Right renal cortex interstitium (tissue), 3 donors: ENCODE data around the gene LRRC4B. TPM values are rescaled to one million over a fixed set of nuclear protein-coding genes. Genes with fewer than 3 reads are reported as not detected.
"Not testable (repeated sequence)": the region's sequence is repeated elsewhere in the genome, so short reads cannot be mapped to it uniquely, and the experiment has no call there.

Source experiments
- DNase-seq, 3 donors: peaks; one replicate each; pipeline ENCODE4 v3.0.0-alpha.2; 2013; ENCODE audit warnings: low read depth in 3 of 3, low spot score in 2 of 3
- polyA plus RNA-seq, 3 donors: library from polyadenylated mRNA; unstranded; fragments of 120-200 nt; gene quantifications; one replicate each; pipeline ENCODE4 v1.2.1, GENCODE V29; 2013; ENCODE audit not compliant: insufficient read length in 3 of 3

Gene LRRC4B
- polyA plus RNA-seq, 3 donors = 12.6 to 15.6 (median 15.0) TPM

GRCh38 chr19:50473336-50473735 lies 94.9 kb downstream of the LRRC4B start:
- not testable (repeated sequence) for DNase-seq

GRCh38 chr19:50468818-50469217 lies 99.4 kb downstream of the LRRC4B start:
- DNase-seq = no peak

GRCh38 chr19:50467566-50467965 lies 100.7 kb downstream of the LRRC4B start:
- DNase-seq = no peak

Other genes with a start within 250 kb of the LRRC4B start
- gene KCNC3, start 239.1 kb downstream of the LRRC4B start, polyA plus RNA-seq = 10 to 100 TPM; 23.8 to 27.2 (median 27.1) TPM
- gene NAPSA, start 202.8 kb downstream of the LRRC4B start, polyA plus RNA-seq = 1 to 10 TPM; 8.2 to 9.4 (median 8.7) TPM
- 10 to 100 TPM; 25.9 to 28.8 (median 27.6) TPM for gene NR1H2, start 192.0 kb downstream of the LRRC4B start, polyA plus RNA-seq
- 10 to 100 TPM; 20.7 to 22.8 (median 21.6) TPM for gene POLD1, start 184.1 kb downstream of the LRRC4B start, polyA plus RNA-seq
- under 1 TPM; 0.28 to 0.91 (median 0.82) TPM for gene SPIB, start 149.5 kb downstream of the LRRC4B start, polyA plus RNA-seq
- under 1 TPM; 0.58 to 0.72 (median 0.67) TPM for gene MYBPC2, start 135.5 kb downstream of the LRRC4B start, polyA plus RNA-seq
- 100 to 1,000 TPM; 103 to 123 (median 107) TPM for gene EMC10, start 91.9 kb downstream of the LRRC4B start, polyA plus RNA-seq
- 1 to 10 TPM; 5.9 to 7.8 (median 6.8) TPM for gene GARIN5A, start 91.6 kb downstream of the LRRC4B start, polyA plus RNA-seq
- gene JOSD2, start 57.2 kb downstream of the LRRC4B start, polyA plus RNA-seq = 1 to 10 TPM; 6.4 to 8.8 (median 7.7) TPM
- 1 to 10 TPM; 5.5 to 8.3 (median 8.1) TPM for gene ASPDH, start 54.5 kb downstream of the LRRC4B start, polyA plus RNA-seq
- gene SYT3, start 71.4 kb upstream of the LRRC4B start, polyA plus RNA-seq = 1 to 10 TPM in 1 of 3 donors, under 1 TPM in 2; 0.47 to 1.0 (median 0.65) TPM
- 1 to 10 TPM; 1.7 to 3.8 (median 2.5) TPM for gene C19orf81, start 81.0 kb upstream of the LRRC4B start, polyA plus RNA-seq
- gene SHANK1, start 151.4 kb upstream of the LRRC4B start, polyA plus RNA-seq = 1 to 10 TPM; 3.5 to 5.0 (median 4.9) TPM
- 10 to 100 TPM; 25.3 to 29.9 (median 27.2) TPM for gene CLEC11A, start 154.9 kb upstream of the LRRC4B start, polyA plus RNA-seq
- not detected for gene GPR32, start 202.0 kb upstream of the LRRC4B start, polyA plus RNA-seq
- under 1 TPM in 2 of 3 donors, not detected in 1; 0.13 to 0.15 TPM for gene ACP4, start 222.0 kb upstream of the LRRC4B start, polyA plus RNA-seq